DOHH2 (cell line): ENCODE results near the gene CIAPIN1.

Experiments used
- H3F3A ChIP-seq: fragments of 200-600 bp; sonication (generic), shearing (Covaris generic); 2 replicates; pipeline ENCODE4 v1.6.0; 2016; ENCODE audit warnings: antibody characterized with exemption, mild to moderate bottlenecking; ENCODE audit not compliant: control insufficient read depth, insufficient read depth
- H3K27ac ChIP-seq: fragments of 200-600 bp; sonication (generic); 2 replicates; pipeline ENCODE4 v1.5.1; 2014; ENCODE audit warnings: low read depth, mild to moderate bottlenecking, low read length, moderate library complexity
- H3K27me3 ChIP-seq: fragments of 200-600 bp; sonication (generic); 2 replicates; pipeline ENCODE4 v1.6.1; 2014; ENCODE audit warnings: mild to moderate bottlenecking, low read length, mixed read lengths; ENCODE audit not compliant: control insufficient read depth
- H3K36me3 ChIP-seq: fragments of 200-600 bp; sonication (generic); 2 replicates; pipeline ENCODE4 v1.6.1; 2014; ENCODE audit warnings: mild to moderate bottlenecking, low read length, moderate library complexity, mixed read lengths; ENCODE audit not compliant: control insufficient read depth
- H3K4me1 ChIP-seq: fragments of 200-600 bp; sonication (generic); 2 replicates; pipeline ENCODE4 v1.6.1; 2014; ENCODE audit warnings: mild to moderate bottlenecking, low read length, mixed read lengths; ENCODE audit not compliant: control insufficient read depth
- H3K4me2 ChIP-seq: fragments of 200-600 bp; sonication (generic); 2 replicates; pipeline ENCODE4 v1.6.0; 2014; ENCODE audit warnings: mild to moderate bottlenecking, low read length, moderate library complexity
- H3K4me3 ChIP-seq: fragments of 200-600 bp; sonication (generic); 2 replicates; pipeline ENCODE4 v1.5.1; 2014; ENCODE audit warnings: mild to moderate bottlenecking, low read length, mixed read lengths
- H3K79me2 ChIP-seq: fragments of 200-600 bp; sonication (generic); 2 replicates; pipeline ENCODE4 v1.6.1; 2014; ENCODE audit warnings: mild to moderate bottlenecking, low read length, mixed read lengths; ENCODE audit not compliant: control insufficient read depth
- H3K9me2 ChIP-seq: fragments of 200-600 bp; sonication (generic); replicated peaks from 2 replicates; pipeline ENCODE4 v1.6.1; 2014; ENCODE audit warnings: mild to moderate bottlenecking, low read length, mixed read lengths; ENCODE audit not compliant: control insufficient read depth
- H3K9me3 ChIP-seq: fragments of 200-600 bp; sonication (generic); 2 replicates; pipeline ENCODE4 v1.6.1; 2014; ENCODE audit warnings: antibody characterized with exemption, low read length, mixed read lengths; ENCODE audit not compliant: control insufficient read depth, insufficient read depth
- H4K20me1 ChIP-seq: fragments of 200-600 bp; sonication (generic); 2 replicates; pipeline ENCODE4 v1.6.0; 2014; ENCODE audit warnings: low read depth, mild to moderate bottlenecking, antibody characterized with exemption, low read length, moderate library complexity; ENCODE audit not compliant: control insufficient read depth, insufficient read depth
- EZH2phosphoT487 ChIP-seq: fragments of 200-600 bp; sonication (generic); IDR thresholded peaks from 2 replicates; pipeline ENCODE4 v1.6.1; 2017; ENCODE audit warnings: borderline replicate concordance, mild to moderate bottlenecking, antibody characterized with exemption, low read length, moderate library complexity, mixed read lengths
- TF ChIP-seq, protein P1 (sequence below): fragments of 200-600 bp; sonication (generic); IDR thresholded peaks from one replicate; pipeline ENCODE4 v1.5.1; 2014; ENCODE audit warnings: antibody characterized with exemption, mild to moderate bottlenecking, low read depth, low read length; ENCODE audit not compliant: poor library complexity, severe bottlenecking

The CIAPIN1 gene

GRCh38 chr16:57419506-57419905, 27.7 kb downstream of the CIAPIN1 start:
- H3K4me2 ChIP-seq = no peak overlapping the region
- no peak overlapping the region for H3K4me3 ChIP-seq
- H4K20me1 ChIP-seq = no peaks in the 10 kb centered on the region
- H3K27me3 ChIP-seq = peaks cover 20% of the 10 kb centered on the region
- peaks cover 4% of the 10 kb centered on the region; the same call in 1 of the 2 replicates for H3F3A ChIP-seq
- no peaks in the 10 kb centered on the region for H3K79me2 ChIP-seq
- no peak overlapping the region for H3K27ac ChIP-seq
- H3K4me1 ChIP-seq = peaks cover 29% of the 10 kb centered on the region
- no peaks in the 10 kb centered on the region for H3K9me3 ChIP-seq
- H3K9me2 ChIP-seq = no peaks in the 10 kb centered on the region
- TF ChIP-seq, protein P1, sequence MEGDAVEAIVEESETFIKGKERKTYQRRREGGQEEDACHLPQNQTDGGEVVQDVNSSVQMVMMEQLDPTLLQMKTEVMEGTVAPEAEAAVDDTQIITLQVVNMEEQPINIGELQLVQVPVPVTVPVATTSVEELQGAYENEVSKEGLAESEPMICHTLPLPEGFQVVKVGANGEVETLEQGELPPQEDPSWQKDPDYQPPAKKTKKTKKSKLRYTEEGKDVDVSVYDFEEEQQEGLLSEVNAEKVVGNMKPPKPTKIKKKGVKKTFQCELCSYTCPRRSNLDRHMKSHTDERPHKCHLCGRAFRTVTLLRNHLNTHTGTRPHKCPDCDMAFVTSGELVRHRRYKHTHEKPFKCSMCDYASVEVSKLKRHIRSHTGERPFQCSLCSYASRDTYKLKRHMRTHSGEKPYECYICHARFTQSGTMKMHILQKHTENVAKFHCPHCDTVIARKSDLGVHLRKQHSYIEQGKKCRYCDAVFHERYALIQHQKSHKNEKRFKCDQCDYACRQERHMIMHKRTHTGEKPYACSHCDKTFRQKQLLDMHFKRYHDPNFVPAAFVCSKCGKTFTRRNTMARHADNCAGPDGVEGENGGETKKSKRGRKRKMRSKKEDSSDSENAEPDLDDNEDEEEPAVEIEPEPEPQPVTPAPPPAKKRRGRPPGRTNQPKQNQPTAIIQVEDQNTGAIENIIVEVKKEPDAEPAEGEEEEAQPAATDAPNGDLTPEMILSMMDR = no peak
- no peaks in the 10 kb centered on the region for H3K36me3 ChIP-seq

DNA sequence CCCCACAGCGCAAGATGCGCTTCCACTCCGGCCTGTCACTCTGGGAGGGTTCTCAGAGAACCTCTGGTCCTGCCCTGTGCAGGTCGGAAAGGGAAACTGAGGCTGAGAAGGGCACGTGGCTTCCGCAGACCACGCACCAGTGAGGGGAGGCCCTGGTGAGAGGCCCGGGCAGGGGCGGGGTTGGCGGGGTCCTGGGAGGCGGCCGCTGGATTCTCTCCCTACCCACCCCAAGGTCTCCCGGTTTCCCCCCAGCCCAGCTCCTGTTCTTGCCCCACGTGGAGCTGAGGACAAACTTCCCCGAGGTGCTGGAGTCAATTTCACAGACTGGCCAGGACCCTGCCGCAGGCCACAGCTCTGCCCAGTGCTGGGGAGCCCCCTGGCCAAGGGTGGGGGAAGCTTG, 31.1 kb downstream of the CIAPIN1 start:
- TF ChIP-seq EZH2phosphoT487 = no peak
- TF ChIP-seq, protein P1 = no peak
- Histone ChIP-seq H3K36me3 (no peaks in the 10 kb centered on the region), H3K79me2 (no peaks in the 10 kb centered on the region), H3K27me3 (peaks cover 46% of the 10 kb centered on the region), H3K9me3 (no peaks in the 10 kb centered on the region), H3K27ac (no peak overlapping the region), H3F3A (no peaks in the 10 kb centered on the region), H3K4me3 (no peak overlapping the region), H4K20me1 (no peaks in the 10 kb centered on the region), H3K9me2 (no peaks in the 10 kb centered on the region), H3K4me1 (peaks cover 41% of the 10 kb centered on the region), H3K4me2 (no peak overlapping the region)

- Histone ChIP-seq H3K27me3 (peaks cover 66% of the 10 kb centered on the region), H3K9me2 (no peaks in the 10 kb centered on the region), H3F3A (no peaks in the 10 kb centered on the region), H4K20me1 (no peaks in the 10 kb centered on the region), H3K79me2 (no peaks in the 10 kb centered on the region), H3K4me2 (peak overlapping the region; percentile 50), H3K4me1 (peaks cover 35% of the 10 kb centered on the region), H3K36me3 (no peaks in the 10 kb centered on the region), H3K9me3 (no peaks in the 10 kb centered on the region), H3K27ac (no peak overlapping the region), H3K4me3 (no peak overlapping the region; the same call in 1 of the 2 replicates)
- TF ChIP-seq, protein P1 = no peak
- TF ChIP-seq EZH2phosphoT487 = no peak
Observed at GRCh38 chr16:57413733-57414132, 33.5 kb downstream of the CIAPIN1 start.
